Skeletal muscle satellite cell (primary cell): ENCODE data around the gene POLG2.
"Not testable (repeated sequence)": the region's sequence is repeated elsewhere in the genome, so short reads cannot be mapped to it uniquely, and the experiment has no call there.

Source experiments
- H3K27me3 ChIP-seq: 2 replicates; pipeline ENCODE4 v1.7.0; 2013; ENCODE audit warnings: low read length; ENCODE audit not compliant: control insufficient read depth, insufficient read depth
- H3K36me3 ChIP-seq: 2 replicates; pipeline ENCODE4 v1.7.0; 2013; ENCODE audit warnings: mild to moderate bottlenecking, control low read depth, low read length; ENCODE audit not compliant: insufficient read depth
- H3K4me1 ChIP-seq: 2 replicates; pipeline ENCODE4 v1.7.0; 2013; ENCODE audit warnings: low read length; ENCODE audit not compliant: control insufficient read depth, insufficient read depth
- H3K4me2 ChIP-seq: 2 replicates; pipeline ENCODE4 v1.7.0; 2013; ENCODE audit warnings: mild to moderate bottlenecking, low read length
- H3K4me3 ChIP-seq: 2 replicates; pipeline ENCODE4 v1.7.0; 2013; ENCODE audit warnings: low read length
- H3K9ac ChIP-seq: 2 replicates; pipeline ENCODE4 v1.7.0; 2013; ENCODE audit warnings: mild to moderate bottlenecking, low read depth, low read length, moderate library complexity
- H3K9me3 ChIP-seq: replicated peaks from 2 replicates; pipeline ENCODE4 v1.7.0; 2013; ENCODE audit warnings: mild to moderate bottlenecking, control low read depth, low read length

Gene POLG2

DNA sequence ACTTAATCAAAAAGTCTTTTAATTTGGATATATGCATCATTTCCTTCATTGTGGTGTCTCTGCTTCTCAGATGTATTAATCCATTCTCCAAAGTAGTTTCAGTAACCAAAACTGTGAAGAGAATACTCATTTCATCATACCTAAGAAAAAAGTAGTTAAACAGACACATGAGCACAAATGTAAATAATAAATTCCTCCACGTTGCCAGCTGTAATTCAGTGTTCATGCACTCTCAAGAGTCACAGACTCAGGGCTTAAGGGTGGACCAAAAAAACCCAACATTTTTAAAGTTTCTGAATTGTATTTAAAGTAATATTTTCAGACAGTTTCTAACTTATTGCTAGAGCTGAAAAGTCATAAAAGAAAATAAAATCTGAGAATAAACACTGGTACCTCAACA is 19.0 kb downstream of the POLG2 start:
- Histone ChIP-seq H3K4me2 (no peak overlapping the region), H3K9ac (no peak overlapping the region), H3K9me3 (no peaks in the 10 kb centered on the region), H3K36me3 (peaks cover 10% of the 10 kb centered on the region), H3K4me1 (no peaks in the 10 kb centered on the region), H3K27me3 (no peaks in the 10 kb centered on the region), H3K4me3 (no peak overlapping the region)

DNA sequence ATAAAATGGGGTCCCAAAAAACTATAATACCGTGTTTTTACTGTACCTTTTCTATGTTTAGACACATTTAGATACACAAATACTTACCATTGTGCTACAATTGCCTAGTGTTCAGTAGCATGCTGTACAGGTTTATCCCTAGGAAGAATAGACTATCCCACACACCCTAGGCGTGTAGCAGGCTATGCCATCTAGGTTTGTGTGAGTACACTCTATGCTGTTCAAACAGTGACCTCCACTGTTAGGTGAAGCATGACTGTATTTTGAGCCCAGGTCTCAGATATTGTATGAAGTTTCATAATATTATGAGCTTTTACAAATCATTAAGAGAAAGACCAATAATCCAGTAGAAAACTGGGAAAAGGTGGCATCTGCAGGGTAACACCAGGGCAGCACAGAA is 24.3 kb downstream of the POLG2 start:
- H3K36me3 ChIP-seq: no peaks in the 10 kb centered on the region
- H3K9me3 ChIP-seq: no peaks in the 10 kb centered on the region
- H3K9ac ChIP-seq: no peak overlapping the region
- no peaks in the 10 kb centered on the region for H3K4me1 ChIP-seq
- no peak overlapping the region for H3K4me2 ChIP-seq
- H3K27me3 ChIP-seq: no peaks in the 10 kb centered on the region
- H3K4me3 ChIP-seq: no peak overlapping the region

DNA sequence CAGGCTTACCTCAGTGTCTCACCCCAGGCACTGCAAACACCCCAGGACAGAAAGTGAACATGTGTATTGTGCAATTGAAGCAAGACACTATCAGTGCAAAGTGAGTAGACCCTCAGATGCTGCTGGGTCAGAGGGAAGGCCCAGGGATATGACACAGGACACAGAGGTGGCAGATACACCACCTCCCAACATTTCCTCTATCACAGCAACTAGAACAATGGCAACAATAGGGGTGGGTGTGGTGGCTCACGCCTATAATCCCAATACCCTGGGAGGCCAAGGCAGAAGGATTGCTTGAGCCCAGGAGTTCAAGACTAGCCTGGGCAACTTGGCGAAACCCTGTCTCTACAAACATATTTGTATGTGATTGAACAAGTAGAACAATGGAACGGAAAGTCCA is 25.4 kb downstream of the POLG2 start:
- H3K27me3 ChIP-seq: no peaks in the 10 kb centered on the region
- H3K9ac ChIP-seq: no peak overlapping the region
- H3K36me3 ChIP-seq: no peaks in the 10 kb centered on the region
- H3K4me3 ChIP-seq: no peak overlapping the region
- no peaks in the 10 kb centered on the region for H3K4me1 ChIP-seq
- H3K4me2 ChIP-seq: no peak overlapping the region
- no peaks in the 10 kb centered on the region for H3K9me3 ChIP-seq

DNA sequence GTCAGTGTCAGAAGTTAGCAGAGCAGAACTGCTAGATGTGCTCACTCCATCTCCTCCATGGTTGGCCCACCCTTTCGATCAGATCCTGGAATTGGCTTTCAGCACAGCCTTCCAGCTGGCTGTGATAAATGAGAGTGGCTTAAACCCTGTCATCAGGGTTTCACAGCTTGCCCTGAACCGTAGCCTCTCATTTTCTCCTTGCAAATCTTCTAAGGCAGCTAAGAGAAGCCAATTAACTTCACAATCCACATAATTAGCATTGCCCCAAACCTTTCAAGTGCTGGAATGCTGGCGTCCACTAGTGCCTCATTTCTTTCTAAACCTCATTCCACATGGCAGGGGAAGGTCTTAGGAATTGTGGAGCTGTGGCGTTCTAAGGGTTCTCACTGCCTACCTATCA is 26.2 kb downstream of the POLG2 start:
- no peaks in the 10 kb centered on the region for H3K27me3 ChIP-seq
- no peaks in the 10 kb centered on the region for H3K36me3 ChIP-seq
- H3K9ac ChIP-seq: no peak overlapping the region

DNA sequence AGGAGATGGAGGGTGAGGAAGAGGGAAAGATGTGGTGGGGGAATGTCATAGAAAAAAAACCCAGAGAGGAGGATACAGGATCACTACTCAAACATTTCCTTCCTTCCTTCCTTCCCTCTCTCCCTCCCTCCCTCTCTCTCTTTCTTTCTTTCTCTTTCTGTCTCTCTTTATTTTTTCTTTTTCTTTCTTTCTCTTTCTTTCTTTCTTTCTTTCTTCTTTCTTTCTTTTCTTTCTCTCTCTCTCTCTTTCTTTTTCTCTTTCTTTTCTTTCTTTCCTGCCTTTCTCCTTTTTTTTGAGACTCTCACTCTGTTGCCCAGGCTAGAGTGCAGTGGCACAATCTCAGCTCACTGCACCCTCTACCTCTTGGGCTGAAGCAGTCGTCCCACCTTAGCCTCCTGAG is 30.0 kb downstream of the POLG2 start:
- H3K27me3 ChIP-seq, H3K4me3 ChIP-seq, H3K36me3 ChIP-seq, H3K9ac ChIP-seq, H3K4me2 ChIP-seq, H3K9me3 ChIP-seq, H3K4me1 ChIP-seq: not testable (repeated sequence)

More for the DNA sequence above, 26.2 kb downstream of the POLG2 start:
- Histone ChIP-seq H3K4me2 (no peak overlapping the region), H3K4me1 (no peaks in the 10 kb centered on the region), H3K9me3 (no peaks in the 10 kb centered on the region), H3K4me3 (no peak overlapping the region)

DNA sequence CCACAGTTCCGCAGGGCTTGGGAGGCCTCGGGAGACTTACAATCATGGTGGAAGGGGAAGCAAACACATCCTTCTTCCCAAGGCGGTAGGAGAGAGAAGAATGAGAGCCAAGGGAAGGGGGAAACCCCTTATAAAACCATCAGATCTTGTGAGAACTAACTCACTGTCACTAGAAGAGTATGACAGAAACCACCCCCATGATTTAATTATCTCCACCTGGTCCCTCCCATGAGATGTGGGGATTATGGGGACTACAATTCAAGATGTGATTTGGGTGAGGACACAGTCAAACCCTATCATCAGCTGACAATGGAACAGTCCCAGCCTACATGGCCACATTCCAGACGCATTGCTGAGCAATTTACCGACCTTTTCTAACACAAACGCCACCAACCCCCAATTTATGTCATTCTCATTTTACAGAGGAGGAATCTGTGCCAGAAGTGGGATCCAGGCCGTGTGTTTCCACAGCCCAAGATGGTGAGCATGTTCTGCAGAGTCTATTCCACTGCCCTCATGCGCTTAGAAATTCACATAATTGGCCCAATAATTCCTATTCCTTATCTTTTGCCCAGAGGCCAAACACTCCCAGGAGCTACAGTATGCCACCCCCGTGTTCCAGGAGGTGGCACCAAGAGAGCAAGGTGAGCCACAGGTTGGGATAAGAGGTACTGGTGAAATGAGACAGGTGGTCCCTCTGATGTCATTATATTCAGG is 30.7 kb downstream of the POLG2 start:
- Histone ChIP-seq H3K9ac (no peak overlapping the region), H3K4me2 (no peak overlapping the region), H3K4me1 (no peaks in the 10 kb centered on the region), H3K27me3 (no peaks in the 10 kb centered on the region), H3K9me3 (no peaks in the 10 kb centered on the region), H3K4me3 (no peak overlapping the region), H3K36me3 (no peaks in the 10 kb centered on the region)

DNA sequence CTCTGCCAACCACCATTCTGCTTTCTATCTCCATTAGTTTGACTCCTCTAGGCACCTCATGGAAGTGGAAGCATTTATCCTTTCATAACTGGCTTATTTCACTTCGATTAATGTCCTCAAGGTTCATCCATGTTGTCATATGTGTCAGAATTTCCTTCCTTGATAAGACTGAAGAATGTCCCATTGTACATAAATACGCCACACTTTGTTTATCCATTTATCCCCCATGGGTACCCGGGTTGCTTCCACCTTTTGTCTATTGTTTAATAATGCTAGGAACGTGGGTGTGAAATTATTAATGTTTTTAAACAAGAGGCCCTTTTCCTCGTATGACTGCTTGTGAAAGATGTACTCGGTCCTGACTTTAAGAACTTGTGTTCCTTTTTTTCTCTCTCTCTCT is 35.1 kb downstream of the POLG2 start:
- Histone ChIP-seq H3K27me3 (no peaks in the 10 kb centered on the region), H3K9me3 (no peaks in the 10 kb centered on the region), H3K4me1 (peaks cover 19% of the 10 kb centered on the region), H3K4me3 (no peak overlapping the region), H3K9ac (no peak overlapping the region), H3K4me2 (no peak overlapping the region), H3K36me3 (no peaks in the 10 kb centered on the region)

DNA sequence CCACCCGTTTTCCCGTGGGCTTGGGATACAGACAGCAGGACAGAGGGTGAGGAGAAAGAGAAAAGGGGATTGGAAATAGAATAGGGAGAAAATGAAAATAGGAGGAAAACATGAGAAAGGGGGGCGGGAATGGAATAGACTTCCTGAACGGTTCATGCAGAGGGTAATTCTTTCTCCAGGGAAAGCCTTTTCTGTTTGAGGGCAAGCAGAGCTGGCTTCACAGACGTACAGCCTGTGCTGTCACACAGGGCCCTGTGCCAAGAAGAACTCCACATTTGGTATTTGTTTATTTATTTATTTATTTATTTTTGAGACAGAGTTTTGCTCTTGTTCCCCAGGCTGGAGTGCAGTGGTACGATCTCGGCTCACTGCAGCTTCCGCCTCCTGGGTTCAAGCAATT is 35.9 kb downstream of the POLG2 start:
- no peaks in the 10 kb centered on the region for H3K36me3 ChIP-seq
- H3K4me1 ChIP-seq: peaks cover 19% of the 10 kb centered on the region
- H3K9me3 ChIP-seq: no peaks in the 10 kb centered on the region
- no peak overlapping the region for H3K4me3 ChIP-seq
- no peak overlapping the region for H3K4me2 ChIP-seq
- no peak overlapping the region for H3K9ac ChIP-seq
- H3K27me3 ChIP-seq: no peaks in the 10 kb centered on the region

DNA sequence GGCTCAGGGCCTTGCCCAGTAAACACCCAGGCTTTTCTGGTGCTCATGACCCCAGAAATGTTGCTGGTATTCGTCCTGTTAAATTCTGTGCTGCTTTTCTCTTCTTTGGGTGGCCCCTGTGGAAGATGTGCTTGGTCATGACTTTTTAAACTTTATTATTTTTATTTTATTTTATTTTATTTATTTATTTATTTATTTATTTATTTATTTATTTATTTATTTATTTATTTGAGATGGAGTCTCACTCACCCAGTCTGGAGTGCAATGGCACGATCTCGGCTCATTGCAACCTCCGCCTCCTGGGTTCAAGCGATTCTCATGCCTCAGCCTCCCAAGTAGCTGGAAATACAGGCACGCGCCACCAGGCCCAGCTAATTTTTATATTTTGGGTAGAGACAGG is 37.0 kb downstream of the POLG2 start:
- H3K4me2 ChIP-seq: peak overlapping the region; percentile 15
- not testable (repeated sequence) for H3K27me3 ChIP-seq, H3K36me3 ChIP-seq, H3K4me3 ChIP-seq, H3K9ac ChIP-seq, H3K9me3 ChIP-seq
- peaks cover 19% of the 10 kb centered on the region for H3K4me1 ChIP-seq

DNA sequence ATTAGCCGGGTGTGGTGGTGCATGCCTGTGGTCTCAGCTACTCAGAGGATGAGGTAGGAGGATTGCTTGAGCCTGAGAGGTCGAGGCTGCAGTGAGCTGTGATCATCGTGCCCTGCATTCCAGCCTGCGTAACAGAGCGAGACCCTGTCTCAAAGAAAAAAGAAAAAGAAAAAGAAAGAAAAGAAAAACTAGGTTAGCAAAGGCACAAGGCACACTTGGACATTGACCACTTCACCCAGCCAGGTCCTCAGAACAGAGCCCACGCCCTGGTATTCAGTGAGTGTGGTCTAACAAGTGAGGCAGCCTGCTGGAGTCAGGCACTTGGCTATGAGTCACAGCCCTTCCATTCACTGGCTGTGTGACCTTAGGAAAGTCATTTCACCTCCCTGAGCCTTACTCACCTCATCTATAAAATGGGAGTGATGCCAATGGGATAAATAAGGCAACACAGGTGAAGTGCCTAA is 37.5 kb downstream of the POLG2 start:
- no peak overlapping the region for H3K4me3 ChIP-seq
- no peaks in the 10 kb centered on the region for H3K36me3 ChIP-seq
- H3K4me1 ChIP-seq: peaks cover 19% of the 10 kb centered on the region
- H3K4me2 ChIP-seq: peak overlapping the region; percentile 15
- no peak overlapping the region for H3K9ac ChIP-seq
- no peaks in the 10 kb centered on the region for H3K9me3 ChIP-seq
- H3K27me3 ChIP-seq: no peaks in the 10 kb centered on the region

DNA sequence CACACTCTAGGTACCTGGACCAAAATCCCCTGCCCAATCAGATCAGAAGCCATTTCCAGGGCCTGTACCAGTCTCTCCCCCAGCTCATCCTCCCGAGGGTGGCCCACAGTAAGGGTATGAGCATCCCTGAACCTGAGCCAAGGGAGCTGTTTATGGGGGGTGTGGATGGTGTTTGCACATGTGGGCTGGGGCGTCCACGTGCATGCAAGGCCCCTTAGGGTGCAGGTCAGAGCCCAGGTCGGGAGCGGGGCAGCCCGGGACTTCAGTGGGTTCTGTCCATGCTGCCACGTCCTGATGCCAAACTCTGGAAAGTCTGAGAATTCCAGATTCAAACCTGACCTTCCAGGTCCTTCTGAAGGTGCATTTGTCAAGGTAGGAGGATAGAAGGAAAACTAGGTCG is 38.1 kb downstream of the POLG2 start:
- Histone ChIP-seq H3K4me3 (no peak overlapping the region), H3K27me3 (no peaks in the 10 kb centered on the region), H3K36me3 (no peaks in the 10 kb centered on the region), H3K9me3 (no peaks in the 10 kb centered on the region), H3K4me2 (no peak overlapping the region), H3K4me1 (peaks cover 19% of the 10 kb centered on the region), H3K9ac (no peak overlapping the region)

DNA sequence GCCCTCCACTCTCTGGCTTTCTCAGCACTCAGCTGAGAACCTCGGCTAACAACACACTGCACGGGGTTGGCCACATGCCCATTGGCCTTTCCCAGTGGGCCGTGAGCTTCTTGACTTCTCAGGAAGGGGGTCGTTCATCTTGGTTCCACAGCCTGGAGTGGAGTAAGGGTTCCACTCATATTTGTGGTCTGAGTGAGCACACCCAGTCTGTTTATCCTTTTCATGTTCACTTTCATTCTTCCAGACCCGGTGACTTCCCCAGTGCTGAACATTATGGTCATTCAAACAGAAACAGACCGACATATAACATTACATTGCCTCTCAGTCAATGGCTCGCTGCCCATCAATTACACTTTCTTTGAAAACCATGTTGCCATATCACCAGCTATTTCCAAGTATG is 39.7 kb downstream of the POLG2 start:
- no peaks in the 10 kb centered on the region for H3K9me3 ChIP-seq
- H3K4me2 ChIP-seq: peak overlapping the region; percentile 31
- no peaks in the 10 kb centered on the region for H3K36me3 ChIP-seq
- H3K4me3 ChIP-seq: no peak overlapping the region
- H3K27me3 ChIP-seq: no peaks in the 10 kb centered on the region
- H3K4me1 ChIP-seq: peaks cover 19% of the 10 kb centered on the region
- H3K9ac ChIP-seq: no peak overlapping the region
